ENCODE results near the gene OR51L1. TPM values are rescaled to one million over a fixed set of nuclear protein-coding genes. Genes with fewer than 3 reads are reported as not detected.

OR51L1 gene
- total RNA-seq (2022; extraction: Qiagen RNA extraction; ENCODE audit: low read depth) = not detected in 5 replicates

GRCh38 chr11:4994551-4994950 is at the start of gene OR51L1:
Gene OR51L1 (plus strand): TSS chr11:4994851. CDS start chr11:4998983, 4,132 bp downstream.

GRCh38 chr11:4947505-4947904 is 47.1 kb upstream of the OR51L1 start, which contains the start of gene OR51A4:
Gene OR51A4 (minus strand): TSS chr11:4947605. CDS start chr11:4947100, 505 bp downstream.

GRCh38 chr11:4955613-4956012 is 39.0 kb upstream of the OR51L1 start, which contains the start of gene OR51A2:
Gene OR51A2 (minus strand): TSS chr11:4955713. CDS start chr11:4955713, 0 bp downstream.

GRCh38 chr11:5046226-5046625 is 51.6 kb downstream of the OR51L1 start, which contains the start of gene OR52J3:
Gene OR52J3 (plus strand): TSS chr11:5046526. CDS start chr11:5046526, 0 bp downstream.

Other genes with a start within 250 kb of the OR51L1 start
- not detected in 5 replicates for gene OR51F1, start 224.9 kb upstream of the OR51L1 start, total RNA-seq (2022; extraction: Qiagen RNA extraction; ENCODE audit: low read depth)
- gene OR52R1, start 190.5 kb upstream of the OR51L1 start, total RNA-seq (2022; extraction: Qiagen RNA extraction; ENCODE audit: low read depth) = not detected in 5 replicates
- not detected in 5 replicates for gene OR51F2, start 173.5 kb upstream of the OR51L1 start, total RNA-seq (2022; extraction: Qiagen RNA extraction; ENCODE audit: low read depth)
- gene OR51S1, start 145.6 kb upstream of the OR51L1 start, total RNA-seq (2022; extraction: Qiagen RNA extraction; ENCODE audit: low read depth) = not detected in 5 replicates
- gene OR51T1, start 113.0 kb upstream of the OR51L1 start, total RNA-seq (2022; extraction: Qiagen RNA extraction; ENCODE audit: low read depth) = not detected in 5 replicates
- not detected in 5 replicates for gene OR51A7, start 91.1 kb upstream of the OR51L1 start, total RNA-seq (2022; extraction: Qiagen RNA extraction; ENCODE audit: low read depth)
- not detected in 5 replicates for gene OR51G2, start 75.5 kb upstream of the OR51L1 start, total RNA-seq (2022; extraction: Qiagen RNA extraction; ENCODE audit: low read depth)
- not detected in 5 replicates for gene OR51G1, start 70.5 kb upstream of the OR51L1 start, total RNA-seq (2022; extraction: Qiagen RNA extraction; ENCODE audit: low read depth)
- gene OR51A4, start 47.2 kb upstream of the OR51L1 start, total RNA-seq (2022; extraction: Qiagen RNA extraction; ENCODE audit: low read depth) = not detected in 5 replicates
- gene OR51A2, start 39.1 kb upstream of the OR51L1 start, total RNA-seq (2022; extraction: Qiagen RNA extraction; ENCODE audit: low read depth) = not detected in 5 replicates
- not detected in 5 replicates for gene OR52J3, start 51.7 kb downstream of the OR51L1 start, total RNA-seq (2022; extraction: Qiagen RNA extraction; ENCODE audit: low read depth)
- not detected in 5 replicates for gene OR52E2, start 64.8 kb downstream of the OR51L1 start, total RNA-seq (2022; extraction: Qiagen RNA extraction; ENCODE audit: low read depth)
- gene OR52E1, start 74.7 kb downstream of the OR51L1 start, total RNA-seq (2022; extraction: Qiagen RNA extraction; ENCODE audit: low read depth) = not detected in 5 replicates
- gene OR52A5, start 143.5 kb downstream of the OR51L1 start, total RNA-seq (2022; extraction: Qiagen RNA extraction; ENCODE audit: low read depth) = not detected in 5 replicates
- gene OR52A1, start 159.9 kb downstream of the OR51L1 start, total RNA-seq (2022; extraction: Qiagen RNA extraction; ENCODE audit: low read depth) = not detected in 5 replicates
- not detected in 5 replicates for gene OR51V1, start 205.8 kb downstream of the OR51L1 start, total RNA-seq (2022; extraction: Qiagen RNA extraction; ENCODE audit: low read depth)
- gene HBB, start 232.2 kb downstream of the OR51L1 start, total RNA-seq (2022; extraction: Qiagen RNA extraction; ENCODE audit: low read depth) = not detected in 5 replicates
- gene HBD, start 239.6 kb downstream of the OR51L1 start, total RNA-seq (2022; extraction: Qiagen RNA extraction; ENCODE audit: low read depth) = not detected in 5 replicates

All from A549 treated with CpdA at 1 μM for 4 hours (cell line).